ENCODE data around the gene PPIE.

DNA sequence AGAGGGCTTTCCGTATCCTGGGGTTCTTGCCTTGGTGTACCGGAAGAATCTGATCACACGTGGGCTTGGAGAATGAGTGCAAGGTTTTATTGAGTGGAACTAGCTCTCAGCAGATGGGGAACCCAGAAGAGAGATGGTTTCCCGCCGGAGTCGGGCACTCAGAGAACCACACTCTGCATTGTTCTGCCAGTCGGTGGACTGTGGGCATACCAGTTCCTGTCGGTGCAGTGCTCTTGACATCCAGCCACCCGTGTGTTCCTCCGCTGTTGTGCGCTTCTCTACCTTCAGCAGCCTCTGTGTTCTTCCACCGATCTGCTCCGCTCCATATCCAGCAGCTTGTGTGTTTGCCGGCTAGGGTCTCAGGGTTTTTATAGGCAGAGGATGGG is 10.8 kb upstream of the PPIE start:
- no peak for TF ChIP-seq POLR2A (IDR thresholded peaks at IDR 0.05)
- TF ChIP-seq, protein P1, sequence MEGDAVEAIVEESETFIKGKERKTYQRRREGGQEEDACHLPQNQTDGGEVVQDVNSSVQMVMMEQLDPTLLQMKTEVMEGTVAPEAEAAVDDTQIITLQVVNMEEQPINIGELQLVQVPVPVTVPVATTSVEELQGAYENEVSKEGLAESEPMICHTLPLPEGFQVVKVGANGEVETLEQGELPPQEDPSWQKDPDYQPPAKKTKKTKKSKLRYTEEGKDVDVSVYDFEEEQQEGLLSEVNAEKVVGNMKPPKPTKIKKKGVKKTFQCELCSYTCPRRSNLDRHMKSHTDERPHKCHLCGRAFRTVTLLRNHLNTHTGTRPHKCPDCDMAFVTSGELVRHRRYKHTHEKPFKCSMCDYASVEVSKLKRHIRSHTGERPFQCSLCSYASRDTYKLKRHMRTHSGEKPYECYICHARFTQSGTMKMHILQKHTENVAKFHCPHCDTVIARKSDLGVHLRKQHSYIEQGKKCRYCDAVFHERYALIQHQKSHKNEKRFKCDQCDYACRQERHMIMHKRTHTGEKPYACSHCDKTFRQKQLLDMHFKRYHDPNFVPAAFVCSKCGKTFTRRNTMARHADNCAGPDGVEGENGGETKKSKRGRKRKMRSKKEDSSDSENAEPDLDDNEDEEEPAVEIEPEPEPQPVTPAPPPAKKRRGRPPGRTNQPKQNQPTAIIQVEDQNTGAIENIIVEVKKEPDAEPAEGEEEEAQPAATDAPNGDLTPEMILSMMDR (IDR thresholded peaks at IDR 0.05) = no peak
